ENCODE data around the gene ZFAND3. TPM values are rescaled to one million over a fixed set of nuclear protein-coding genes. Genes with fewer than 3 reads are reported as not detected.

The ZFAND3 gene
- total and polyA plus RNA-seq, 2 donors (not counting 1 experiment from before 2014, with no cell fraction given) = 21.5 to 40.8 TPM

GRCh38 chr6:37777272-37777834 lies 42.2 kb upstream of the ZFAND3 start:
- no peak overlapping the region for H3K4me3 ChIP-seq (replicated peaks in 1 of 4; ENCODE audit: control extremely low read depth in 1 of 4, insufficient read depth in 1 of 4, low read depth in 3 of 4, low read length in 4 of 4)
- no peak for TF ChIP-seq EZH2 (IDR thresholded peaks at IDR 0.05; ENCODE audit: low read length, missing control alignments)
- TF ChIP-seq, protein P1, sequence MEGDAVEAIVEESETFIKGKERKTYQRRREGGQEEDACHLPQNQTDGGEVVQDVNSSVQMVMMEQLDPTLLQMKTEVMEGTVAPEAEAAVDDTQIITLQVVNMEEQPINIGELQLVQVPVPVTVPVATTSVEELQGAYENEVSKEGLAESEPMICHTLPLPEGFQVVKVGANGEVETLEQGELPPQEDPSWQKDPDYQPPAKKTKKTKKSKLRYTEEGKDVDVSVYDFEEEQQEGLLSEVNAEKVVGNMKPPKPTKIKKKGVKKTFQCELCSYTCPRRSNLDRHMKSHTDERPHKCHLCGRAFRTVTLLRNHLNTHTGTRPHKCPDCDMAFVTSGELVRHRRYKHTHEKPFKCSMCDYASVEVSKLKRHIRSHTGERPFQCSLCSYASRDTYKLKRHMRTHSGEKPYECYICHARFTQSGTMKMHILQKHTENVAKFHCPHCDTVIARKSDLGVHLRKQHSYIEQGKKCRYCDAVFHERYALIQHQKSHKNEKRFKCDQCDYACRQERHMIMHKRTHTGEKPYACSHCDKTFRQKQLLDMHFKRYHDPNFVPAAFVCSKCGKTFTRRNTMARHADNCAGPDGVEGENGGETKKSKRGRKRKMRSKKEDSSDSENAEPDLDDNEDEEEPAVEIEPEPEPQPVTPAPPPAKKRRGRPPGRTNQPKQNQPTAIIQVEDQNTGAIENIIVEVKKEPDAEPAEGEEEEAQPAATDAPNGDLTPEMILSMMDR (conservative IDR thresholded peaks at IDR 0.05 in 1 of 2, IDR thresholded peaks at IDR 0.05 in 1 of 2; ENCODE audit: low read depth in 1 of 2, low read length in 2 of 2) = no peak
- no peaks in the 10 kb centered on the region for H3K4me1 ChIP-seq (ENCODE audit: control insufficient read depth, extremely low read depth, insufficient read depth, low read length)
- no peaks in the 10 kb centered on the region for H3K36me3 ChIP-seq (ENCODE audit: control insufficient read depth, insufficient read depth, low read length)
- no peaks in the 10 kb centered on the region for H3K9me3 ChIP-seq (ENCODE audit: control insufficient read depth, insufficient read depth, low read depth, low read length)
- no peak for DNase-seq (ENCODE audit: low read depth in 2 of 2)
- H3K4me2 ChIP-seq (ENCODE audit: extremely low read depth, insufficient read depth, low read length) = no peak overlapping the region
- no peak overlapping the region for H3K27ac ChIP-seq (ENCODE audit: insufficient read depth, low read length)
- no peaks in the 10 kb centered on the region for H4K20me1 ChIP-seq (ENCODE audit: control insufficient read depth, extremely low read depth, insufficient read depth, low read length)
- H2AFZ ChIP-seq (ENCODE audit: low read length) = no peak overlapping the region
- no peak overlapping the region for H3K9ac ChIP-seq (ENCODE audit: insufficient read depth, low read length)
- H3K79me2 ChIP-seq (ENCODE audit: control insufficient read depth, insufficient read depth, low read length) = no peaks in the 10 kb centered on the region
- H3K27me3 ChIP-seq (ENCODE audit: control insufficient read depth, insufficient read depth, low read length) = peaks cover 9% of the 10 kb centered on the region

- Histone ChIP-seq H3K36me3 (ENCODE audit: control insufficient read depth, insufficient read depth, low read length) (no peaks in the 10 kb centered on the region), H3K9ac (ENCODE audit: insufficient read depth, low read length) (no peak overlapping the region), H3K27ac (ENCODE audit: insufficient read depth, low read length) (no peak overlapping the region), H4K20me1 (ENCODE audit: control insufficient read depth, extremely low read depth, insufficient read depth, low read length) (no peaks in the 10 kb centered on the region), H3K4me2 (ENCODE audit: extremely low read depth, insufficient read depth, low read length) (no peak overlapping the region), H2AFZ (ENCODE audit: low read length) (no peak overlapping the region), H3K4me3 (replicated peaks in 1 of 4; ENCODE audit: control extremely low read depth in 1 of 4, insufficient read depth in 1 of 4, low read depth in 3 of 4, low read length in 4 of 4) (no peak overlapping the region), H3K4me1 (ENCODE audit: control insufficient read depth, extremely low read depth, insufficient read depth, low read length) (peaks cover 10% of the 10 kb centered on the region), H3K9me3 (ENCODE audit: control insufficient read depth, insufficient read depth, low read depth, low read length) (no peaks in the 10 kb centered on the region), H3K79me2 (ENCODE audit: control insufficient read depth, insufficient read depth, low read length) (no peaks in the 10 kb centered on the region), H3K27me3 (ENCODE audit: control insufficient read depth, insufficient read depth, low read length) (peaks cover 9% of the 10 kb centered on the region)
- DNase-seq (ENCODE audit: low read depth in 2 of 2) = peak in 1 of 2 donors; percentile 22
- TF ChIP-seq, protein P1 (conservative IDR thresholded peaks at IDR 0.05 in 1 of 2, IDR thresholded peaks at IDR 0.05 in 1 of 2; ENCODE audit: low read depth in 1 of 2, low read length in 2 of 2) = no peak
- no peak for TF ChIP-seq EZH2 (IDR thresholded peaks at IDR 0.05; ENCODE audit: low read length, missing control alignments)
Observed at GRCh38 chr6:37779111-37779800, 40.3 kb upstream of the ZFAND3 start.

DNA sequence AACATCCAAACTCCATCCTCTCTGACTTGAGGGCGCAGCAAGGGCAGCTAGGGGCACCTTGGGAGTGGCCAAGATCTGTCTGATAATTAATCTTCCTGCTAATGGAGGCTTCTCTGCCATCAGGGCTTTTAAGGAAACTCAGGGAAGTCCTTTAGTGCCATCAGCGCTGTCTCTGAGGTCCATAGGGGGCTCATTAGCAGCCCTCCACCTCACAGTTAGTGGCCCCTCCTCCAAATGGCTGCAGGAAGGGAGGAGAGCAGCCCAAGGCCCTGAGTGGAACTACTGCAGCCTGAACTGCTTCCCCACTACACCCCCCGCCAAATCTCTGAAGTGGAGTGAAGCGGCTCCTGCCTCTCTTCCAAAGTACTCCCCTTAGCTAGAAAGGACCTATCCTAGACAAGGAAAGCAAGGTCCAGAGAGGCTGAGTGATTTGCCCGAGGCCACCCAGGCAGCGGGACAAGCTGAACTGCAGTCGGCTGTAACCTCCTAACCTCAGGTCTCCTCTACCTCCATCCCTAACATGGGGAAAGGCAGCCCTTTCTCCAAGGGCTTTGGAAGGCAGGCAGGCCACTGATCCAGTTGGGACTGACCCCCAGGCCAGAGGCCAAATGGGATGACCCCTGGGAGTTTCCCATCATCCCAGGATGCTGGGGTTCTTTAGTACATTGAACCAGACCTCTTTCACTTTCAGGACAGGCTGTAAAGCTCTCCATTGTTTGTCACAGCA lies 39.5 kb upstream of the ZFAND3 start:
- Histone ChIP-seq H3K4me2 (ENCODE audit: extremely low read depth, insufficient read depth, low read length) (no peak overlapping the region), H2AFZ (ENCODE audit: low read length) (no peak overlapping the region), H3K36me3 (ENCODE audit: control insufficient read depth, insufficient read depth, low read length) (no peaks in the 10 kb centered on the region), H4K20me1 (ENCODE audit: control insufficient read depth, extremely low read depth, insufficient read depth, low read length) (no peaks in the 10 kb centered on the region), H3K9ac (ENCODE audit: insufficient read depth, low read length) (no peak overlapping the region), H3K9me3 (ENCODE audit: control insufficient read depth, insufficient read depth, low read depth, low read length) (no peaks in the 10 kb centered on the region), H3K27me3 (ENCODE audit: control insufficient read depth, insufficient read depth, low read length) (peaks cover 9% of the 10 kb centered on the region), H3K27ac (ENCODE audit: insufficient read depth, low read length) (no peak overlapping the region), H3K4me1 (ENCODE audit: control insufficient read depth, extremely low read depth, insufficient read depth, low read length) (peaks cover 18% of the 10 kb centered on the region), H3K4me3 (replicated peaks in 1 of 4; ENCODE audit: control extremely low read depth in 1 of 4, insufficient read depth in 1 of 4, low read depth in 3 of 4, low read length in 4 of 4) (no peak overlapping the region), H3K79me2 (ENCODE audit: control insufficient read depth, insufficient read depth, low read length) (no peaks in the 10 kb centered on the region)
- no peak for DNase-seq (ENCODE audit: low read depth in 2 of 2)
- TF ChIP-seq, protein P1 (conservative IDR thresholded peaks at IDR 0.05 in 1 of 2, IDR thresholded peaks at IDR 0.05 in 1 of 2; ENCODE audit: low read depth in 1 of 2, low read length in 2 of 2) = no peak
- TF ChIP-seq EZH2 (IDR thresholded peaks at IDR 0.05; ENCODE audit: low read length, missing control alignments) = no peak

Data from fibroblast of lung (primary cell).